ENCODE results near the gene PCNX1.

PCNX1 gene

GRCh38 chr14:71029236-71029781, 122.0 kb downstream of the PCNX1 start:
- Histone ChIP-seq H3F3A (ENCODE audit: insufficient read depth) (no peaks in the 10 kb centered on the region), H2AFZ (ENCODE audit: low read depth, low read length, severe bottlenecking) (no peak overlapping the region), H3K9ac (ENCODE audit: low read length) (no peak overlapping the region), H3K4me3 (ENCODE audit: insufficient read depth, low read length, poor library complexity, severe bottlenecking) (no peak overlapping the region), H3K36me3 (ENCODE audit: low read length) (peaks cover 11% of the 10 kb centered on the region; the same call in 1 of the 2 replicates), H3K9me2 (replicated peaks; ENCODE audit: insufficient read depth, low read length) (no peaks in the 10 kb centered on the region), H3K79me2 (ENCODE audit: insufficient read depth, low read length) (no peaks in the 10 kb centered on the region), H3K27ac (ENCODE audit: low read depth, low read length) (no peak overlapping the region), H4K20me1 (ENCODE audit: low read depth, low read length) (no peaks in the 10 kb centered on the region), H3K9me3 (ENCODE audit: insufficient read depth, low read length) (no peaks in the 10 kb centered on the region), H3K4me2 (ENCODE audit: low read depth, low read length, poor library complexity, severe bottlenecking) (no peak overlapping the region), H3K27me3 (ENCODE audit: low read length) (no peaks in the 10 kb centered on the region)
- TF ChIP-seq EZH2phosphoT487 (conservative IDR thresholded peaks at IDR 0.05; ENCODE audit: low read length) (no peak), CTCF (IDR thresholded peaks at IDR 0.05; ENCODE audit: insufficient read depth, low read length, poor library complexity, severe bottlenecking) (no peak)

GRCh38 chr14:71031000-71031399, 123.7 kb downstream of the PCNX1 start:
- no peak overlapping the region for H3K4me3 ChIP-seq (ENCODE audit: insufficient read depth, low read length, poor library complexity, severe bottlenecking)
- no peaks in the 10 kb centered on the region for H3K27me3 ChIP-seq (ENCODE audit: low read length)
- no peak overlapping the region for H3K4me2 ChIP-seq (ENCODE audit: low read depth, low read length, poor library complexity, severe bottlenecking)
- no peaks in the 10 kb centered on the region for H3K9me2 ChIP-seq (replicated peaks; ENCODE audit: insufficient read depth, low read length)
- no peak overlapping the region for H2AFZ ChIP-seq (ENCODE audit: low read depth, low read length, severe bottlenecking)
- H3K79me2 ChIP-seq (ENCODE audit: insufficient read depth, low read length) = no peaks in the 10 kb centered on the region
- H3K9ac ChIP-seq (ENCODE audit: low read length) = no peak overlapping the region
- H3F3A ChIP-seq (ENCODE audit: insufficient read depth) = no peaks in the 10 kb centered on the region
- no peaks in the 10 kb centered on the region for H3K9me3 ChIP-seq (ENCODE audit: insufficient read depth, low read length)
- no peaks in the 10 kb centered on the region for H4K20me1 ChIP-seq (ENCODE audit: low read depth, low read length)
- H3K27ac ChIP-seq (ENCODE audit: low read depth, low read length) = no peak overlapping the region
- H3K36me3 ChIP-seq (ENCODE audit: low read length) = peaks cover 13% of the 10 kb centered on the region; the same call in 1 of the 2 replicates
- no peak for TF ChIP-seq CTCF (IDR thresholded peaks at IDR 0.05; ENCODE audit: insufficient read depth, low read length, poor library complexity, severe bottlenecking)
- no peak for TF ChIP-seq EZH2phosphoT487 (conservative IDR thresholded peaks at IDR 0.05; ENCODE audit: low read length)

GRCh38 chr14:71036433-71036832, 129.2 kb downstream of the PCNX1 start:
- no peak overlapping the region for H3K27ac ChIP-seq (ENCODE audit: low read depth, low read length)
- H3K79me2 ChIP-seq (ENCODE audit: insufficient read depth, low read length) = no peaks in the 10 kb centered on the region
- no peaks in the 10 kb centered on the region for H3K9me3 ChIP-seq (ENCODE audit: insufficient read depth, low read length)
- peaks cover 13% of the 10 kb centered on the region; the same call in 1 of the 2 replicates for H3K36me3 ChIP-seq (ENCODE audit: low read length)
- no peaks in the 10 kb centered on the region for H4K20me1 ChIP-seq (ENCODE audit: low read depth, low read length)
- H3F3A ChIP-seq (ENCODE audit: insufficient read depth) = no peaks in the 10 kb centered on the region
- no peak overlapping the region for H3K9ac ChIP-seq (ENCODE audit: low read length)
- H2AFZ ChIP-seq (ENCODE audit: low read depth, low read length, severe bottlenecking) = no peak overlapping the region
- H3K27me3 ChIP-seq (ENCODE audit: low read length) = no peaks in the 10 kb centered on the region
- H3K4me2 ChIP-seq (ENCODE audit: low read depth, low read length, poor library complexity, severe bottlenecking) = no peak overlapping the region
- H3K9me2 ChIP-seq (replicated peaks; ENCODE audit: insufficient read depth, low read length) = no peaks in the 10 kb centered on the region
- no peak for TF ChIP-seq EZH2phosphoT487 (conservative IDR thresholded peaks at IDR 0.05; ENCODE audit: low read length)
- TF ChIP-seq CTCF (IDR thresholded peaks at IDR 0.05; ENCODE audit: insufficient read depth, low read length, poor library complexity, severe bottlenecking) = no peak
- H3K4me3 ChIP-seq (ENCODE audit: insufficient read depth, low read length, poor library complexity, severe bottlenecking) = no peak overlapping the region

Measured in SU-DHL-6 (cell line).